HT-29 (cell line): ENCODE data around the gene PDE10A. TPM values are rescaled to one million over a fixed set of nuclear protein-coding genes. Genes with fewer than 3 reads are reported as not detected.
A peak's percentile ranks its signal among the peaks of the same experiment; 100 is the strongest.

Source experiments
- DNase-seq: peaks from one replicate; pipeline ENCODE4 v3.0.0-alpha.2; 2015; ENCODE audit warnings: low spot score
- total RNA-seq: library from RNA; depleted of rRNA; stranded (reverse); fragments of >200 nt; shearing (Covaris generic); gene quantifications from 2 replicates; pipeline ENCODE4 v1.2.3, GENCODE V29; 2014

The PDE10A gene
- total RNA-seq, 1 experiment from 2014 or later = 16.9 TPM

DNA sequence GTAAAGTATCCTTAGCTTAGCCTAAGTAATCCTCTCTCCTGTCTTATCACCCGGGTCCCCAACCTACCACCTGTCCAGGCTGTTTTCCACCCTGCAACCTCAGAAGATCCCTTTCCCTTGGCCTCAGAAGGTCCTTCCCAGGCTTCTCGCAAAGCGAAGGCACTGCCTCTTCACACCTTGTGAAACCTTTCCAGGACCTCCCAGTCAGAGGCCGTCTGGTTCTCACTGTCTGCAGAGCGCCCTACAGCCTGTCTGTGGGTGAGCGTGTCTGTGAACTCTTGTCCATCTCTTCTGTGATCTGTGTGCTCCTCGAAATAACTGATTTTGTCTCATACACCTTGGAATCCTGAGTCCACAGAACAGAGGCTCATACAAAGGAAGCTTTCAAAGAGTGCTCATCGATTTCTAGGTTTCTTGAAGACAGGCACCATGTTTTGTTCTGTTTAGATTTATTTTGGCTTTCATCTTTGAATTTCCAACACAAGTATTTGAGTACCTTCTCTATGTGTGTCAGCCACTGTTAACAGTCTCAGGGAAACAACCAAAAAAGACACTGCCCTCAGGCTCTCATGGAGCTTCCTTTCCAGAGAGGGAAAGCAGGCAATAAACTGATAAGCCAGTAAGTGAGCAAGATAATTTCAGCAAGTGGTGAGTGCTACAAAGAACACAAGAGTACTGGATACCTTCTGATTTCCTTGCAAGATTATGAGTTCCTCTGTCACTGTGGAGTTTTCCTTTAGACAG, 6.3 kb downstream of the PDE10A start:
- DNase-seq = no peak

DNA sequence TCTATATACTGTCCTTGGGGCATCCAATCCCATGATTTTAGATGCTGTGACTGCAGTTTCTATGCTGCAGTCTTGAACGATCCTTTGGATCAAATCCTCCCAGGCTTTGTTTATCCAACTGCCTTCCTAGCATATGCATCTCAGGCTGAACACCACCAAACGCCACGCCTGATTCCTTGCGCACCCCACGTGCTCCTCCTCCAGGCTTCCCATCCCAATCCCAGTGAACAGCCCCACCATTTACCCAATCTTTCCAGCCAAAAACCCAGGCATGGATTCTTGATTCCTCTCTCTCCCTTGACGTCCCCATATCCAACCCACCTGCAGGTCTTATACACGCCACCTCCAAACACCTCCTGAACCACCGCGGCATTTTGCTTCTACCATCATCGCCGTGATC, 7.8 kb downstream of the PDE10A start:
- DNase-seq = no peak

DNA sequence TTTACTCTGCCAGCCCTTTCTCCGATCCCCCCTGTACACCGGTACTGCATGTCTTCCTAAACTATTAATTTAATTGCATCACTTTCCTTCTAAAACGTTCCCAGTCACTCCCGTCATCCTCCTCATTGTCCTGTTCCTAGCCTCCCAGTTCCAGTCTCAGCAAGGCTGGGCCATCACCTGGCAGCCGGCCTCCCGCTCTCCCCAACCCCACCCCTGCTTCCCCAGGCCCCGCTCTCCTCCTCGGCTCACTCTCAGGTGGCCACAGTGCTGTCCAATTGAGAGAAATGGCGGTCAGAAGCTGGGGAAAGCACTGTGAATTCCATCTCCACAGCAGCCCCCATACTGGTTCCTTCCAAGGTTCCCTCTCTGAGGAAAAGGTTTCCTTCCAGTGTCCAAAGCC, 8.9 kb downstream of the PDE10A start:
- DNase-seq = no peak

DNA sequence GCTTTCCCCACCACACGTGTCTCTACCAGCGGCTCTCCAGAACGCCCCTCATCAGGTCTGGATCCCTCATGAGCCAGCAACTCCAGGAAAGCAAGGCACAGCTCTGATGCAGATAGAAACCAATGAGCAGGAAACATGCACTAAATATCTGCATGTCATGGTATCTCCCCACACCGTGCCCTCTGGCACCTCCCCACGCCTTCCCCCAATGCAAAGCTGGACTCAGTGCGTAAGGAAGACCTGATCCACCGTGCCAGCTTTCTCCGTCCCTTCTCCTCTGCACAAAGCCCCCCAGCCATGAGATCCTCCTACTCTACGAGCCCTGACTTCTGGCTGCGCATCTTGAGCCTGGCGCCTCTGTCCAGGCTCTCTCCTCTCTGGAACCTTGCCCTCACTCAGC, 9.4 kb downstream of the PDE10A start:
- no peak for DNase-seq

DNA sequence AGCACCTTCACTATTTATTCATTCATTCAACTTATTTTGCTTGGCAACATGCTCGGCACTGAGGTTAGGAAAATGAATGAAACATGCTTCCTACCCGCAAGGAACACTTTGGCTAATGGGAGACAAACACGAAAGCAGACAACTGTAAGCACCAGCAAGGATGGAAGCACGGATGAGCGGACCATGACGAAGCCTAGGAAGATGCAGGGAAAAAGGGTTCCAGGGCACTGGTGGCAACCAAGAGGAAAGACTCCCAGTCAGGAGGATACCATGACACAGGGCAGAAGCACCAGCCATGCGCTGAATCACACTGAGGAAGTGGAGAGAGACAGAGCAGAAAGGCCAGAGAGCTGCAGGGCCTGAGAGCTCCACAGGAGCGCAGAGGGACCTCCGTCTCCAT, 9.8 kb downstream of the PDE10A start:
- no peak for DNase-seq

DNA sequence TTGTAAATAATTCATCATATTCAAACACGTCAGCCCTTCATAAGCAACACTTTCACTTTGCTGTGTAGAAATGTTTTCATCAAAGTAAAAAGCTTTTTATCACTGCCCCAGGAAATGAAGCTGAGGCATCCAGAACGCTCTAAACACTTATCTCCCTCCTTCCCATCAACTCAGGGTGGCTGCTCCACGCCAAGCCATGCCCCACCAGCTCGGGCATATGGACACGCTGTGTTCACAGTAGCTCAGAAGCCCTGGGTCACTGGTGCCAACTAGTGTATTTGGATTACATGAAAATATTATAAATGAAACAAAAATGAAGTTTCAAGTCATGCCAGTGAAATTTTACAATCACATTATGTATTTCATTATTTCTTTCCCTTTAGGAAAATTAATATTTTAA, 10.3 kb downstream of the PDE10A start:
- DNase-seq = no peak

DNA sequence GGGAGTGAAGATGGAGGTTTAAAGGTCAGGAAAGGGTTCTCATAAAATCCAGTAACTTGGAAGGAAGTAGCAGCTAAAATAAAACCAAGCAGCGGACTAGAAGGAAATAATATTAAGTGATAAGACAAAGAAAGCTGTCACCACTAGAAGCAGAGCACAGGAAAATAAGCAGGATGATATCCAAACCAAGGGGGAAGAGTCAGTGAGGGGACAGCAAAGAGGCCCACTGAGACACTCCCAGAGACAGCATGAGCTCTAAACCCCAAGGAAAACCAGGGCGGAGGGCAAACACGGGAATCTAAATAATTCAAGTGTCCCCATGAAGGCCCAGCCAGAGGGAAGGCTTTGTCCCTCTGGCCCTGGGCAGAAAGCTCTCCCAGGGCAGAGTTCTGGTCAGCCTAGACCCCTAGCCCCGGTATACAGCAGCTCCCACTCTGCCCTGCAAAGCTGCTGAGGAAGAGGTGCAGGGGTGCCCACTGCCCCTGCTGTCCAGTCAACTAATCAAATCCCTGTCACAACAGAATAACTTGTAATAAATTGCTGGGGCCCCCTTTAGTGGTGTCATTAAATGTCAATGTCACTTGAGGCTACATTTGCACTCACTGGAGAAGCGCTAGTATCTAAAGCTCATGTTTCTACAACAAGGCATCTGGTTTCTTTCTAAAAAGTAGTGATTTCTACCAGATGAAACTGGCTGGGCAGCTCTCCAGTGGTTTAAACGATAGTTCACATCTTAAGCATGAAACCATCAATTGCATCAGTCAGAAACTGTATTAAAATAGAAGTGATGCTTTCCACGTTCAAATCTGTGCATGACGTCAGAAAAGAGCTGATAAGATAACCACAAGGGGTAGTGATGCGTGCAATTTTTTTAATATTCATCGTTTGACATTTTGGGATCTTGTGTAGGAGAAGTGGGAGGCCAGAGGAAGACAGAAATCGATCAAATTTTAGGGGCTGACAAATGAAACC, 13.6 kb downstream of the PDE10A start:
- DNase-seq = no peak

DNA sequence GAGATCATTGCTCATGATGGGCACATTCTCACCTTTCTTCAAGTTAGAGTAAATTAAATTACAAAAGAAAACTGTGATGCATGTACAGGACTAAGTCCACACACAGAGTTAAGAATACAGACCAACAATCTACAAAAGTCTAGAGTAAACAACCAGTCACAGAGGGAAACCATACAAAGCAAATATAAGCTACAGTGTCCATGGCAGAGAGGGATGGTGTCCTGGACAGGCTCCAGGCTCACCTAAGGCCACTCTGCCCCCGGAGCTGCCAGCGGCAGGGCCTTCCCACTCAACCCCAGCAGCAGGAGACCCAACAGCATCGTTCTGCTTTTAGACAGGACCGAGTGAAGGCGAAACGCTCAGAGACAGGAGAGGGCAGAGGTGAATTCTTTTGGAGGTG, 16.0 kb downstream of the PDE10A start:
- DNase-seq = no peak

DNA sequence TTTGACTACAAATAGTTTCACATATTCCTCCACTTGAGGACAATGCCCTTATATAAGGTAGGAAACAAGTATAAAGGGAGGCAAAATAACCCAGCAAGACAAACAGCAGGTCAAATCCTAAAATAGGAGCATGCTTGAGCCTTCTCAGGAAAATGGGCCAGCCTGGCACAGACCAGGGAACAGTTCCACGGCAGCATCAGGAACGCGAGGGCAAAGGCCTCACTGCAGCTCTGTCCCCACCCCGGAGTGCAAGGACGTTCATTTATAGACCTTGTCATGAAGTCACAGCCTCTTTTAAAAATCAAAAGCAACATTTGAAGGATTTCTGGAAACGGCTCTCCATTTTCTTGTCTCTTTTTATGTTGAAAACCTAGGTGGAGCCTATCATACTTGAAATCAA, 17.1 kb downstream of the PDE10A start:
- DNase-seq = no peak

DNA sequence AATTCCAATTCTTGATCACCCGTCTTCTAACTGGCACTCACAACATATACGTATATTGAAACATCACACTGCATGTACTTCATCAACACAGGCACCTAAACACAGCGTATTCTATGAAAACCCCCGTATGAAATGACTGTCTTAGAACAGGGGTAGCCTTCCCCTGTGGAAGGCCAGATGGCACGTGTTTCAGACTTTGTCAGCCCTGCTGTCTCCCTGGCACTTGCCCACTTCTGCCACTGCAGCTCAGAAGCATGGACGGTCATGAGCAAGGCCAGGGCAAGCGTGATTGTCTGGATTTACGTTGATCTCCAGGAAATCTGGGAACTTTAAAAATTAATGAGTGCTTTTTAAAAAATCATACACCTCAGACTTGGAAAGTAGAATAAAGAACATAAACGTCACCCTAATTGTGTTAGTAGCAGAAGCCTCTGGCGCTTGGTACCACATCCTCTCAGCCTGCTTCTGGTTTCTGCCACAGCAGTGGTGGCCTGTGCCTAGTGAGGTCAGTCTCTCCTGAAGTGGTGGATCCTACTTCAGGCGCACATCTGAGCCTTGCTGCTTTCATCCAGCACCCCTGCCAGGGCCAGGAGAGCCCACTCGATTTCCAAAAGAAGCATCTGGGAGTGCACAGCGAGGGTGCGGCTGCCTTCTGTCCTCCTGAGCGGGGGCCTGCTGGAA, 18.3 kb downstream of the PDE10A start:
- DNase-seq = no peak

DNA sequence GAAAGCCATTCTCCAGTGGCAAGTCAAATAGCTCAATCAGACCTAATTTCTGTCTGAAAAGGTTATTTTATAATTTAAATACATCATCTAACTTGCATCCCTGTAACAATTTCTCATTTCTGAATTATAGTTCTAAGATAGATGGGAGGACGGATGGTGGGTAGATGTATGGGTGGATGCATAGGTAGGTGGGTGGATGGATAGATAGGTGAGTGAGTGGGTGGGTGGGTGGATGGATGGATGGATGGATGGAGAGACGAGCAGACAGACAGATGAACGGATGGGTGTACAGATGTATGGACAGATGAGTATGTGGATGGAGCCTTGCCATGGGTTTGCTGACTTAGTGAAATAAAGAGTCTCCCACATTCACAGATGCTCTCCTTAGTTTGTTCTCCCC, 20.0 kb downstream of the PDE10A start:
- no peak for DNase-seq

DNA sequence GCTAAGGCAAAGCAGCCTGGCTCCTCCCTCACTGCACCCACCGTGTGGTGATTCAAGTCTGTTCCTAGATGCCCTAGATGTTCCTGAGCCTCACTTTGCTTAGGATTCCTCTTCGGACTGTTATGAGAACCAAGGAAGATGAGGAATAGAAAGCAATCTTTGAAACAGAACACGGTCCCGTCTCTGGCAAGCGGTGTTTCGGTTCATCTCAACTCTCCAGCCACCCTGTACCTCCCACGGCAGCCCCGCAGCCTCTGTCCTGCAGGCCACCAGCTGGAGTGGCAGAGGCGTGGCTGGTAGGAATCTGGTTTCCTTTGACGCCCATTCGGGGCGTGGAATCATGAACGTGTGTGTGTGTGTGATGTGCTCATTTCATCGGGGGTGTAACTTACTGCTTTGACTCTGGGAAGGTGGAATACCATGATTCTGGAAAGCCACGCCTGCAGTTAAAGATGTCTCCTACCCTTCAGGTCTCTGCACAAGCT, 21.3 kb downstream of the PDE10A start:
- peak; percentile 54 for DNase-seq

DNA sequence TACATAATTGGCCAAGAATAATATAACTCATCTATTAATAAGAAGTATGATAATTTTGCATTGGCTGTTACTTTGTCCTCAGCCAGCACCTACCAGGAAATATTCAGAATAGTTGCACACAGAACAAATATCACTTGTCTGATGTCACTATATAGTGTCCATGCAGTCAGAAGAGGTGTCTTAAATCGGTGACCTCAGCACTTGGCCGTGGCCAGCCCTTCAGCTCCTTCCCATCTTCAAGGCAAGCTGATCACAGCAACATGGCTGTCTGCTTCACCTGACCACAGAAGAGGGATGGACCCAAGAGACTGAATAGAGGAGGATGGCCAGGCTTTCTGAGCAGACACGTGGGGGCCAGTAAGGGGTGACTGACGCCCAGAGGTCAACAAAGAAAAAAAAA, 22.2 kb downstream of the PDE10A start:
- no peak for DNase-seq

DNA sequence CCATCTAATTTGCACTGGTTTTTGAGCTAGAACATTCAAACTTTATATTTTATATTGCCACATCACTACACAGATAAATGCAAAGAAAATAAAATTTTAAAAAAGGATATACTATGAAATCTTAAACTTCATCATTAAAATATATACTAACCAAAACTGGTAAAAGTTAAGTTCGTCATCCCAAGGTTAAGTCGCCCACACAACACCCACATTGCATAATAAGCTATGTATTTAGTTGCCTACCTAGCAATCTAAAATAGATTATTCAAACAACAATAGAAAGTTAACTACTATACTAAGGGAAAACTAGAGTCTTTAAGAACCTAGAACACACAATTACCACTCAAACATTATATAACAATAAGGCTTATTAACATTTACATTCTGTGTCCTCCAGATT, 24.5 kb downstream of the PDE10A start:
- no peak for DNase-seq

DNA sequence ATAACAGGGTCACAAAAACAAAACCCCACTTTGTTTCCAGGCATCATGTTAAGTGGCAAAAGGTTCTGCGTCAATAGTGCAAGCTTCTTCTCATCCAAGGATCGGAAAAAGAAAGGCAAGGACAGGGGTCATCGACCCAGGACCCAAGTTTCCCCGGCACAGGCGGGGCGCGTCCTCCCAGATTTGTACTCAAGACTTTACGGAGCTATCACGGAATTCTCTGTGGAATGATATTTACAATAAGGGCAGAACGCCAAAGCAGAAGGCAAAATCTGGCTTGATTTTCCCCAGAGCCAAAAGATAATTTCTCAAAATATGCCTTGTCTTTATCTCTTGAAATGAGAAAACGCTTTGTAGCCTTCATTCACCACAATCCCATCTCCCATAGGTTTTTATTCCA, 25.5 kb downstream of the PDE10A start:
- no peak for DNase-seq

DNA sequence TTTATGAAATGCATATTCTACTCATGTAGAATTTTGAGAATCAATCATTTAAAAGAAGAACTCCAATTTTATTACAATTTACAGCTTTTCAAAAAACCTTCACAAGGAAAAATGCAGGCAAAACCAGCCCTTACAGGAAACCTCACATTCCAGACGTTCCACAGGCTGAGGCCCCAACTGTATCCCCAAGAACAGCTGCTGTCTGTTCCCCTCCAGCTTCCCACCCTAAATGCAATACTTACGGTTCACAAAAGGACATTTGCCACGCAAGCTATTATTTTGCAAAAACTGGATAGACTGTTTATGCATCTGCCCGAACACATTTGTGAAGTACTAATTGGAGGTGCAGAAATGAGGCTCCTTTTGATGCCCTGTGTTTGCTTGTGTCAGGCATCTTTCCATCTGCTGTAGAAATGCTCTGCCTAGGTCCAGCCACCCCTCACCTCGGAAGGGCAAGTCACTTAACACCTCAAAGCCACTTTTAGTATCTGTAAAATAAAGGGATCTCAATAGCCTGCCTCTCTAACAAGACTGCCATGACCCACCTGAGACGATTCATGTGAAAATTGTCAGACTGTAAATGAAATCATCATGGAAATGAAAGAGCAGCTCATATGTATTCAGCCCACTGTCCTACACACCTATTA, 26.5 kb downstream of the PDE10A start:
- no peak for DNase-seq

DNA sequence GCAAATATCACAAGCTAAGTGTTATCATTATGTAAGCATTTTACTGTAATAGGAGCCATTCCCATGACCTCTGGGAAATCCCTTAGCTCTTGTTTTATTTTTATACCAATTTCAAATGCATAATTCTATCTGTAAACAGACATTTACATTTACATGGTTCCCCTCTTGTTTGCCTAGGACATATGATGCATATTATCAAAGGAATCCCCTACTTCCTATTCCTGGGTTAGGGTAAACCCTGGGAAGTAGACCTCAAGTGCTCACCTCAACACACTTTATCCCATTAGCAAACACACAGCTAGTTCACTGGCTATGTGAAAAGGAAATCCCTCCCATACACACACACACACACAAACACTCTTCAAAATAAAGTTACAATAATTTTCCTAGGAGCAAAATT, 27.1 kb downstream of the PDE10A start:
- DNase-seq = no peak

DNA sequence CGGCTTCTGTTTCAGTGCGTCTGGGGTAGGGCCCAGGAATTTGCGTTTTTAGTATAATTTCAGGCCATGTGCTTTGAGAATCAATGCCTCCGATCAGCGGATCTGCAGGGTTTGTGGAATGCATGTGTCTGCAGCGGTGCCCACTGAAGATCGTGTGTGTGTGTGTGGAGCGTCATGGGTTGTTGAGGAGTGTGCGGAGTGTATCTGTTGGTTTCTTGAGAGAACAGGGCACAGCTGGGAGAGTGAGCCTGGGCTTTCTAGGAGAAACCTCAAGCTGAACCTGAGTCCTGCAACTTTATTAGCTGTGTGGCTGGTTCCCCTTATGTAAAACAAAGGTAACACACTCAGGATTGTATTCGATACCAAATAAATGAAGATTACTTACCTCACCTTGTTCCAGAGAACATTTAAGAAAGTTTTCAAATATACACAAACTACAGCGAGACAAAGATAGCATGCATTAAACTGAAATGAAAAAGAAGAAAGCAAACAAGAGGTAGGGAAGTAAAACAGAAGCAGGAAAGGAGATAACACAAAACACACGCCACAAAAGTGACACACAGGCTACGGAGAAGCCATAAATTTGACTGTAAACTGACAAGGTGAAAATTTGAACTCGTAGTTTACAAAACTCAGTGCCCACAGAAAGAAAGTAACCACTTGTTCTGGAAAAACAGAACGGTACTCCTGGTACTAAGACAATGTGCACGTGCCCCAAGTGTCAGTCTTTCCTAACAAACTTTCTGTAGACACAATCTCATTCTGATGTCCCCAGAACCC, 28.8 kb downstream of the PDE10A start:
- DNase-seq = no peak

DNA sequence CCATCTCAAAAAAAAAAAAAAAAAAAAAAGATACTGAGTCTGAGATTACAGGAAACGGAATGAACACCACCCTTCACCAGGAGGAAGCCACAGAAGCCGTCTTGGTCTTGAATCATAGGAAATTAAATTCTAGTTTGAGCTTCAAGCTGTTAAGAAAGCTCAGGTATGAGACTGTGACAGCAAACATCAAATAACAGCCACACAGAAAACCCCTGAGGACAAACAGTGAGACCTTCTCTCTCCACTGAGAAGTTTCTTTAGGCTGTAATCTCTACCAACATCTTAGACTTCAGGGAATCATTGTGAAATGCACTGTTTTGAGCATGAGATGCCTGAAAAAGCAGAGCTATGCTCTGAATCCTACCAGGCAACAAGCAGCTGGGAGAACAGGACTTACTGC, 30.8 kb downstream of the PDE10A start:
- DNase-seq = no peak

DNA sequence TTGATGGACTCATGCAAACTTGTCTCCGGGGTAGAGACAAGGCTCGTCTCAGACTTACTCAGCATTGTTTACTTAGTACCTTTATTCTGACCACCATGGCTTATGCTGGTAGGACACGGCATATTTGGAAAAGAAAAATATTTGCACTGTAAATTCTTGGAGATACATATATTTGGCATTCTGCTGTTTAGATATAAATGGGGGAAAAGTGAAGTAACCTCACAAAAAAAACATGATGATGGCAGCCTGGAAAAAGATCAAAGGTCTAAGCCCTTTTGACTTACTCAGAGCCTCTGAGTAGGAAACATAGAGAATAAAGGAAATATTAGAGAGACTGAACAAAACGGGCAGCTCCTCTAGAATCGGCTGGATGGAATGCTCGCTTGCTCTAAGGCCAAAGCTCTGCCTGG, 32.5 kb downstream of the PDE10A start:
- no peak for DNase-seq

DNA sequence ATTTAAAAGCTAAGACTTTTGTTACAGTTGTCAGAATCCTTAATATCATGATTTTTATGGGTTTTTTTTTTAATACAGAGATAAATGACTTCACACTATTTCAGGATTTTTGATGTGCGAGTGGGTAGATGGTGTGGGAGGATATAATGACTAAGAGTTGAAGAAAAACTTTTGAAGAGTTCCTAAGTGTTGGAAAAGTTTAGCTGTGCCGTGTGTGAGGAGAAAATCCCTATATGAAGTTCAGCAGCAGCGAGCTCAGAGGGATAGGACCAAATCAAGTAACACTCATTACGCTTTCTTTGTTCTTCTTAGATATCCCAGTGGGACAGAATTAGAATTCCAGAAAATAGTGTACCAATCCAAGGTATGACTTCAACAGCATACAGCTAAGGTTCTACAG, 34.1 kb downstream of the PDE10A start:
- DNase-seq = no peak
